NCI-H1048 (cell line): Measurements from ENCODE around the gene STARD13.

Experiments
- DNase-seq: peaks from one replicate; lab custom pipeline; 2025; lab: John Stamatoyannopoulos, UW

Gene STARD13

GRCh38 chr13:33119022-33119781 lies 166.4 kb downstream of the STARD13 start:
- no peak for DNase-seq

DNA sequence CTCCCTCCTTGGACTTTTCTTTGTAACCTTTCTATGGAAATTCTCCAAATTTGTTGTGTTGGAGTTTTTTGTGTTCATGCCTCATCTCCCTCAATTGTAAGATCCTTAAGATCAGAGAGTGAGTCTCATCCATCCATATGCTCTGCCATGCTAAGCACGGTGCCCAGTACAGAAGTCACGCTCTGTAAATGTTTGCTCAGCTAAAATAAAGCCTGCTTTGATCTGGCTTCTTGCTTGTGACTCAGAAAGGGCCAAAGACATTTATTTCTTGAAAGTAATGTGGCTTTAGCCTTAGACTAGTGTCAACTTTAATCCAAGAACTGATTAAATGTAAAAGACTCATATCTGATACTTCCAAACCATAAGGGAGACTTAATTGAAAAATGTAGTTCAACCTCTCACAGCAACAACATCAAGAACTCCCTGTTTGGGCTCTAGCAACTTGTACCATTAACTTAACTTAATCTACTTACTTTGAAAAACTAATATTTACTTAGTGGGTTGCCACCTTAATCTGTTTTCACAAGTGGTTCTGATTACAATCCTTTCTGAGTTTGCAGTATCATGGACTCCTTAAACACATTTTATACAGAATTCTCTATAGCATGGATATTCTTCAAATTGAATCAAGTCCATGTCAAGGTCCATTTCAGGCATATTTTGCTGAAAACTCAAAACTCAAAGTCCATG lies 169.1 kb downstream of the STARD13 start:
- no peak for DNase-seq

- no peak for DNase-seq
Observed at GRCh38 chr13:33115274-33115673, 170.3 kb downstream of the STARD13 start.

- no peak for DNase-seq
Observed at GRCh38 chr13:33114146-33114545, 171.4 kb downstream of the STARD13 start.

DNA sequence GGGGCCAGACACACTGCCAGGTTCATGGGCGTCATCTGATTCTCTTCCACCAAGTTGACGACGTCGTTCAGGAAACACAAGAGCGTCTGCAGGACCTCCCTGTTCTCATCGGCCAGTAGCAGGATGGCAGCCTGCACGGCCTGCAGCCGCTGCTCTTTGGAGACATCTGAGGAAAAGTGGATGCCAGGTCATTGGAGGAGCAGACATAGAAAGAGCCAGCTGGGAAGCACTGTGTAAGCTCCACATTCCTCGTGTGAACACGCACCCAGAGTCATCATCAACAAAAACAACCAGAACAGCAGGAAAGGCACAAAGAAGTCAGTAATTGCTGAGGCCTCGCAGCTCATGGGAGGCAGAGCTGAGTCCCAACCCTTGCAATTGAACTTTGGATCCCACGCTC lies 172.8 kb downstream of the STARD13 start:
- DNase-seq, result no peak

GRCh38 chr13:33111414-33112110 lies 174.0 kb downstream of the STARD13 start:
- DNase-seq, result no peak

- no peak for DNase-seq
Observed at GRCh38 chr13:33110713-33111413, 174.7 kb downstream of the STARD13 start.

GRCh38 chr13:33110386-33110712 lies 175.2 kb downstream of the STARD13 start:
- no peak for DNase-seq

DNA sequence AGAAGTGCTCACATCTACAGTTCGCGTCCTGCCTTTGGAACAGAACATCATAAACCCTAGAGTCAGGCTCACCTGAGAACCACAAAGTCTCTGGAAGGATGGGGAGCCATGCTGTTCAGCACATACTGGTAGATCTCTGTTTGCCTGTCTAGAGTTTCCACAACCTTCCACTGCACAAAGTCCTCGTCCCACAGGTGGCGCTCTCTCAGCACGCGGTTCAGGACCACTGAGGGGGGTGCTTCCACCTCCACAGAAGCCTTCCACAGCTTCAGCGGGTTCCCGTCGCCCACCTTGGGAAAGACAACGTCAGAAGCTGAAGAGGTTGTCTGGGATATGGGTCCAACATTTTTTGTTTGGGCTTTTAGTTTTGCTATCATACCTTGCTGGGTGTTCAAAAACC lies 175.8 kb downstream of the STARD13 start:
- no peak for DNase-seq

- DNase-seq, result no peak
Observed at GRCh38 chr13:33109271-33109697, 176.3 kb downstream of the STARD13 start.

GRCh38 chr13:33108620-33109019 lies 176.9 kb downstream of the STARD13 start:
- no peak for DNase-seq

- DNase-seq, result no peak
Observed at GRCh38 chr13:33107361-33107760, 178.2 kb downstream of the STARD13 start.

DNA sequence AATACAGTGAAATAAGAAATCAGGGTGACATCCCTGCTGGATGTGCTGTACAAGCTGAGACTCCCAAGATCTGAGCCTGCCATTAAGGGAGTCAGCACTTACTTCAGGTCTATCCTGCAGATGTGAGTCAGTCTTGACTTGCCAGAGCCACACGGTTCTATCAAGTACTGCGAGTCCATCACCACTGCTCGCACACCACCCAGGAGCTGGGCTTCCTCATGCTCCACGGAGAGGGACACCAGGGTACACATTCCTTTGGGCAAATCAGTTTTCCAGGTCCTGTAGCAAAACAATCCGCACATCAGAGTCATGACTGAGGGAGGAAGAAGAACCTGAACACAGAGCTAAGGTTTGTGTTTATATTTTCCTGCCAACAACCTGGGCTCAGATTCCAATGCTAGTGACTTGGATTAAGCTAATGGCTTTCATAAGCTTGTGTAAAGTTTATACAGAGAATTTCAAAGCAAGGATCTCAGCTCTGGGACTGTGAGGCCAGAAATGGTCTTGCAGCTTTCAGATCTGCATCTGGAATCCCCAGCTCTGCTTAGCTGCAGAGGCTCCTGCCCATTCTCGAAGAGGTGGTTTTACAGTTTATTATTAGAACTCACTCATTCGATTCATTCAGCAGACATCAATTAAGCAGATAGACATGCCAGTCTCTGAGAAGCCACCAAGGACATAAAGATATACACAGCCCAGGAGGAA lies 178.7 kb downstream of the STARD13 start:
- no peak for DNase-seq

DNA sequence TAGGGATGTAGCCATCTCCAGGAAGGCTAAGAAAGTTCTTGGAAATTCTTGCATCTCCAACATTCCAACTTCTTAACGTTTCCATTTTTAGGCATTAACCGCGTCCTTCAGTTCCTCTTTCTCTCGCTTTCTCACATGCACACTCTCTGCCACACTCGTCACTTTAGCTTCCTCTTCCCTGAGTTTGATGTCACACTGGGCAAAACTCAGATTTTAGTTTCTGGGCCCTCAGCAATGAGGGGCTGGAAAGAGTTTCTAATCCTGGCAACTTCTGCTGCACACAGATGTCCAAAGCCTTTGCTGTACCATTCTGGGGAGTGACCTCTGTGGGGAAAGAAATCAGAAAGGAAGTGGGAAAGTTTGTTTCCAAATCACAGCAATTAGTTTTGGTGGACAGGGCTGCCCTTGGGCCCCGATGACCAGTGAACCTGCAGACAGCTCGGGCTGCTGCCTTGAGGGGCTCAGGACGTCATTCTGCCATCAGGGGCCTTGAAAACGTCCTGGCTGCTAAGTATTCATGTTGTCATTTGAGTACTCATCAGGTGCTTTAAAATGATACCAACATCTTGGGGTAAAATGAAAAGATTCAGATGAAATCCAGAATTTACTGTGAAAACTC lies 180.1 kb downstream of the STARD13 start:
- DNase-seq, result no peak

DNA sequence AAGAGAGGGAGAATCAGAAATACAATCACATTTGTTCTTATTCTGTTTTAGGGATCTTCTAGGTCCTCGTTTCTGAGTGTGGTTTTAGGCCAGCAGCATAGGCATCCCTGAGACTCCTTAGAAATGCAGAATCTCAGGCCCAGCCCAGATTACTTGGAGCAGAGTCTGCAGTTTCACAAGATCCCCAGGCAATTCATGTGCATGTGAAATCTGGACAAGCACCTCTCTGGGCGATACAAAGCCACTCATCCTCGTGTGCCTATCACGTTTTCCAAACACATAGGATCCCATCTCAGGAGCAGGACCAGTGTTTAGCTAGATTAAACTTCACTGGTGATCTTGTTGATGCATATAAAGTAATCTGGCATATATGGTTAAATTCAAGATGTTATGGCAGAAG lies 182.1 kb downstream of the STARD13 start:
- no peak for DNase-seq

- no peak for DNase-seq
Observed at GRCh38 chr13:33101835-33102234, 183.7 kb downstream of the STARD13 start.

DNA sequence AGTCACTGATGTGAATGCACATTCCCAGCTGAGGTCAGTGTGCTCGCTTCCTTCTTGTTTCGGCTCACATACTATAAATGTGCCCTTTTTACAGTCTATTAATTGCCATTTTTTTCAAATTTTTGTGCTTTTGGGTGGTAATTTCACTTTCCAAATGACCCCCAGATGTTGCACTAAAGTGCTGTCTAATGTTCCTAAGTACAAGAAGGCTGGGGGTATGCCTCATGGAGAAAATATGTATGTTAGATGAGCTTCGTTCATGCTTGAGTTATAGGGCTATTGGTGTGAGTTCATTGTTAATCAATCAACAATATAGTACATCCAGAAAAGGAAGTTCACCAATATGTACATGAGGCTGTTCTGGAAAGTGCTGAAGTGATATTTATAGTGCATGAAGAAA lies 184.7 kb downstream of the STARD13 start:
- DNase-seq, result no peak

DNA sequence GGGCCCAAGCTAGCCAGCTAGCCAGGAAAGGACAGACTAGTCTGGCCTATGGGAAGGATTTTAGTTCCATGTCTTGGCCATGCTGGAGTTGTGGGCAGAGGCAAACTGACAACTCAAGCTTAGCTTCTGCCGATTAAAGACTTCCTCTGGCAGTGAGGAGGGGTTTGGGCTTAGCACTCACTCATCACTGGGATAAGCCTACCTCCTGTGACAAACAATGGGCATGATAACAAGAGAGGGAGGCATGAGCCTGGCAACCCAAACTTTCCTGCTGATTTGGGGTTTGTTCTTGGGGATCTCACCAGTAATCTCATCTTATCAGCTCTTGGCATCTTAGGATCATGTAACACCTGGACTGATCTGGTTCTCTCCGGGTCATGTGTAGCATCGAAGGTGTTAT lies 185.7 kb downstream of the STARD13 start:
- no peak for DNase-seq

DNA sequence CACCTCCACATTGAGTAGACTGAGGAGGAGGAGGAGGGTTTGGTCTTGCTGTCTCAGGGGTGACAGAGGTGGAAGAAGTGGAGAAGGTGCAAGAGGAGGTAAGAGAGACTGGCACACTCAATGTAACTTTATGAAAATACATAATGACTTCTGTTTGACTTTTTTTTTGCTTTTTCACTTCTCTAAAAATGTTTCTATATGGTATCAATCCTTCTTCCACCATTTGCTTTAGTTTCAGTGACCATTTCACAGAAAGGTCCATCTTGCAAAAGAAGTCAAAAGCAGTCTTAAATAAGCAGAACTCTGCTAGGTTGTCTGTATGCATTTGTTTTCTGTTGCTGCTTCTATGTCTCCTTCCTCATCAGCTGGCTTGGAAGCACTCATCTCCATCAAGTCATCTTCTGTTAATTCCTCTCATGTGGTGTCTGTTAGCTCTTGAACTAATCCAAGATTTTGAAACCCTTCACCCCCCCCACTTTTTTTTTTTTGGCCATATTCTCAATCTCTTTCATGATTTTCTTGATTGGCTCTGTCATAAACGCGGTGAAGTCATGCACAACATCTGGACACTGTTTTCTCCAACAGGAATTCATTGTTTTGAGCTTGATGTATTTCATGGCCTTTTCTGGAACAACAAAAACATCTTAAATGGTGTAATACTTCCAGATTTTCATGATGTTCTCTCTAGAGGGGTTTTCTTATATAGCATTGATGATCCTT lies 188.5 kb downstream of the STARD13 start:
- DNase-seq, result no peak

- no peak for DNase-seq
Observed at GRCh38 chr13:33092073-33092987, 193.2 kb downstream of the STARD13 start.
